ENCODE data around the gene ZNF648.
"Not testable (repeated sequence)": the region's sequence is repeated elsewhere in the genome, so short reads cannot be mapped to it uniquely, and the experiment has no call there.

Gene ZNF648

DNA sequence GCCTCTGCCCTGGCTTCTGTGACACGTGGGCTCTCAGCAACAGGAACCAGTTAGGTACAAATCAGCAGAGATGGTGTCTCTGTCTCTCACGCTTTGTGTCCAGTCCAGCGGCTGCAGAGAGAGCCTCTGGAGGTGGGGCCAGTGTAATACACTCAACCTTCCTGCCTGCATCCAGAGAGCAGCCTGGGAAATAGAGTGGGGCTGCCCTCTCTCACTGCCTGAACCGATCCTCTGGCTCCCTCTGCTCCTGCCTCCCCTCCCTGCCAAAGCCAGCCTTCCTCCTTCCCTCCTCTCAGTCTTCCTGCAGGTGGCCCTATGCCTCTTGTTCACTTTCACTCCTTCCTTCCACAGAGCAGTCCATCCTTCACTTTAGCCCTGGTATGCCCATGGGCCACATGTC lies at the start of gene ZNF648:
ZNF648 (minus strand) TSS at position 119 of the 400 bp plus-strand sequence. CDS start 3,702 bp downstream, outside the sequence.
- DNase-seq (ENCODE audit: low read depth in 2 of 2), result no peak

DNA sequence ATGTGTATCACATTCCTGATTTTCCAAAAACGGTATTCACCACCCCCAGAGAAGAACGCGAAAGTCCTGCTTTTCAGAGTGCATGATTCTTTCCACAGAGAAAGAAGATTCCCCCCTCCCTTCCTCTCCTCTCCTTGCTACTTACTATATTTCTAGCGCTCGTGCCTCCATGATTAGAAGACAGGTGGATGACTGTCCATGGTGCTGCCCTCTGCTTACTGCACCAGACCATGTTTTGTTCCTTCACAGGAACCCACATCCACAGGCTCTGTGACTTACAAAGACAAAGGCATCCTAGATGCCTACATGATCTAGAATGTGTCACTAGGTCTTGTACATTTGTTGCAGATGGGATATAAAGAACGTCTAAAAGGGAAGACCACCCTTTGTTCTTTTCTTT lies 49.1 kb upstream of the ZNF648 start:
- DNase-seq (ENCODE audit: low read depth in 2 of 2), result no peak

DNA sequence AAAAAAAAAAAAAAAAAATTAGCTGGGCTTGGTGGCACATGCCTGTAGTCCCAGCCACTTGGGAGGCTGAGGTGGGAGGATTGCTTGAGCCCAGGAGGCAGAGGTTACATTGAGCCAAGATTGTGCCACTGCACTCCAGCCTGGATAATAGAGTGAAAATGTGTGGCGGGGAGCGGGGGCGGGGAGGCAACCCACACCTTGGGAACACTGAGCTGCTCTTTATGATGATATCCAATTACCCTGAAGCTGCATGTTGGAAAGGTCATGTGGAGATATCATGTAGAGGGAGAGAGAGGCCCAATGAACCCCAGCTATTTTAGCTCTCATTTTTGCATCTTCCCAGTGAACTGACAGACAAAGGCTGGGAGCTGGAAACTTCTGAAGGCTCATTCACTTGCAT lies 48.3 kb upstream of the ZNF648 start:
- no peak for DNase-seq (ENCODE audit: low read depth in 2 of 2)

DNA sequence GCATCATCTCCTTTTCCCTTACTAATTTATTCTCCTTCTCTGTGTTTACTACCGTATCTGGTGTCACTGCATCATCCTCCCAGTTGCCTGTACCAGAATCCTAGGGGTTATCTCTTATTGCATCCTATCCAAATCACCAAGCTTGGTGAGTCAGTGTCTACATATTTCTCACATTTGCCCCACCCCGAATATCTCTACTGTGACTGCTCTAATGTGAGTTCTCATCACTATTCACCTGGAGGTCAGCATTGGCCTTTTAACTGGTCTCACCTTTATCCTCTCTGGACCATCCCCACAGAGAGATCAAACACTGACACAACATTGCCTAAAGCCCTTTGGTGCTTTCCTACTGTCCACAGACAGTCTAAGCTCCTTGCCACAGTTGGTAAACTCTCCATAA lies 45.7 kb upstream of the ZNF648 start:
- DNase-seq (ENCODE audit: low read depth in 2 of 2), result no peak

GRCh38 chr1:182102043-182102416 lies 40.5 kb upstream of the ZNF648 start:
- no peak for DNase-seq (ENCODE audit: low read depth in 2 of 2)

GRCh38 chr1:182101415-182102042 lies 40.0 kb upstream of the ZNF648 start:
- DNase-seq (ENCODE audit: low read depth in 2 of 2), result no peak

DNA sequence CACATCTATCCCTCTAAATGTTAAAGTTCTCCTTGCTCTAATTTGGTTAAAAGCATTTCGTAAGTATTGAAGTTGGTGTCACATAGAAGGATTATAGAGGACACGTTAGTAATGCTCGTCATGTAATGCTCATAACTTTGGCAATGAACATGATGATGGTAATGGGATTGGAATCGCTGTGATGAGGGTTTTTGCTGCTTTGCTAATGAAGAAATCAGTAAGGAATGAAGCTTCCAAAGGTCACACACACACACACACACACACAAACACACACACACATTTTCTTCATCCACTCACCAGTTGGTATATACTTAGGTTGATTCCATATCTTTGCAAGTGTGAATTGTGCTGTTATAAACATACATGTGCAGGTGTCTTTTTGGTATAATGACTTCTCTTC lies 36.8 kb upstream of the ZNF648 start:
- DNase-seq (ENCODE audit: low read depth in 2 of 2), result no peak

- DNase-seq (ENCODE audit: low read depth in 2 of 2), result no peak
Observed at GRCh38 chr1:182095946-182096345, 34.4 kb upstream of the ZNF648 start.

DNA sequence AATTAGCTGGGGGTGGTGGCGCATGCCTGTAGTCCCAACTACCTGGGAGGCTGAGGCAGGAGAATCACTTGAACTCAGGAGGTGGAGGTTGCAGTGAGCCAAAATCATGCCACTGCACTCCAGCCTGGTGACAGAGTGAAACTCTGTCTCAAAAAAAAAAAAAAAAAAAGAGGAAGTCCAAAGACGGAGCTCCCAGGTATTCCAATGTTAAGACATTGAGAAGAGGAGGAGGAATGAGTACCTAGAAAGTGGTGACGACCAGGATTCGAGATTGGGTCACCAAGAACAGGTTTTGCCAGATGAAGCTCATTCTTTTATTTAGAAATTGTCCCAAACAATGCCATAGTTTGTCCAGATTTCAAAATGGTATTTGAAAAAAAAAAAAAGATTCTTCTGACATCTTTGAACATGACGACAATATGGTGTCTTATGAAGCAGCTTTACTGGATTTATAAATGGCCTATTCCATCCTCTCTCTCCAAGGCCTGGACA lies 33.0 kb upstream of the ZNF648 start:
- not testable (repeated sequence) for DNase-seq (ENCODE audit: low read depth in 2 of 2)

GRCh38 chr1:182093781-182094180 lies 32.3 kb upstream of the ZNF648 start:
- no peak for DNase-seq (ENCODE audit: low read depth in 2 of 2)

DNA sequence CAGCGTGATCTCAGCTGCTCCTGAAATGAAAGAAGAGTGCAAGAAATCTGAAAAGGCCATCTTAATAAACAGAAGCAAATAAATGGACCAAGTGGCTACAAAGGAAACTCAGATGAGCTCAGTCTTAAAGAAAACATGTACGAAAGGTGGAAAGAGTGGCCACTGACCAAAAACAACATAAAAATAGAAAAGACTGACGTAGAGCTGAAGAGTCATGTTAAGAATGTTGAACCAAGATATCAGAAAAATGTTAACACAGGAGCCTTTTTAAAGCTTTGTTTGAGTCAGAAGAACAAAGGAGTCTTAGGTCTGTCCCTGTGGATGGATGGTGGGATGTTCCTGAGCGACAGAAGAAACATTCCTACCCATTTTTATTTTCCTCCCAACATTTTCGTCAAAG lies 30.8 kb upstream of the ZNF648 start:
- no peak for DNase-seq (ENCODE audit: low read depth in 2 of 2)

GRCh38 chr1:182091083-182091482 lies 29.6 kb upstream of the ZNF648 start:
- no peak for DNase-seq (ENCODE audit: low read depth in 2 of 2)

GRCh38 chr1:182087719-182088350 lies 26.3 kb upstream of the ZNF648 start:
- no peak for DNase-seq (ENCODE audit: low read depth in 2 of 2)

GRCh38 chr1:182087304-182087703 lies 25.8 kb upstream of the ZNF648 start:
- DNase-seq (ENCODE audit: low read depth in 2 of 2), result no peak

GRCh38 chr1:182086620-182087019 lies 25.1 kb upstream of the ZNF648 start:
- DNase-seq (ENCODE audit: low read depth in 2 of 2), result no peak

DNA sequence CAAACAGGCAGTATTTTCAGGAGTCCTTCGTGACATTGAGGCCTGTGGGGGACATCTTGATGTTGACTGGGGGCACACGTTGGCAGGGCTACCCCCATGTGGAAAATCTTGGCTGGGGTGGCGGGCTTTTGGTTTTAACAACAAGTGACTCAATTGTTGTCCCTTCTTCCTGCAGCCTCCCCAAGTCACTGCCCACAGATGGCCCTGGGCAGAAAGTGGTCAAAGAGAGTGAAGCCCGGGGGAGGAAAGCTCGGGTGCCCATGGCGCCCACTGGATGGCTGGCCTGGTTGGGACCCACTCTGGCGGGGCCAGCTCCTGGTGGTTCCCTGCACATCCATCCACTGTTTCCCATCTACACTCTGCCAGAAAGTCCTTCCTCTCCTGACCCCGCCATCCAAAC lies 24.6 kb upstream of the ZNF648 start:
- no peak for DNase-seq (ENCODE audit: low read depth in 2 of 2)

GRCh38 chr1:182085726-182086125 lies 24.2 kb upstream of the ZNF648 start:
- DNase-seq (ENCODE audit: low read depth in 2 of 2), result no peak

GRCh38 chr1:182084487-182085316 lies 23.2 kb upstream of the ZNF648 start:
- DNase-seq (ENCODE audit: low read depth in 2 of 2), result peak; percentile 22 to 54

GRCh38 chr1:182083851-182084486 lies 22.5 kb upstream of the ZNF648 start:
- no peak for DNase-seq (ENCODE audit: low read depth in 2 of 2)

GRCh38 chr1:182080955-182081582 lies 19.6 kb upstream of the ZNF648 start:
- DNase-seq (ENCODE audit: low read depth in 2 of 2), result no peak

DNA sequence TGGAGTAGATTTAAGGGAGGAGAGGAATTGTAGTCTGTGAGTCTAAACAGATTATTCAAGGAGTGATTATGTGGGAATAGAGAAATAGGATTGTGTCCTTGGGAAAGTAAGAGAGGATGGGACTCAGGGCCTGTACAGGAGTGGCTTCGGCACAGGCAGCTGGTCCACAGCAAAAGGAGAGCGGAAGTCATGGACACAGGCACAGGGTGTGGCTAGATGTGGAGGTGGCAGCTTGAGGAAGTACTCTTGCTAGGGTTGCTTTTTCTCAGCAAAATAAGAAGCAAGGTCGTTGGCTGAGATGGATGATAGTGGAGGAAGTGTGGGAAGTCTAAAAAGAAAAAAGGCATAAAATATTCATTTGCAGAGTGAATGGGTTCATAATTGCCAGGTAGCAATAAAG lies 18.5 kb upstream of the ZNF648 start:
- no peak for DNase-seq (ENCODE audit: low read depth in 2 of 2)

- DNase-seq (ENCODE audit: low read depth in 2 of 2), result no peak
Observed at GRCh38 chr1:182071924-182072323, 10.4 kb upstream of the ZNF648 start.

Data from stimulated activated CD8-positive, alpha-beta memory T cell treated with anti-CD3 and anti-CD28 coated beads, Interleukin-2, amount 100 ng/mL, for 1 hour (primary cell).